Midbrain (tissue), 1 donor: ENCODE data around the gene PRRX1.

Source experiments
- DNase-seq: peaks from one replicate; lab custom pipeline; 2025; lab: John Stamatoyannopoulos, UW

PRRX1 gene

GRCh38 chr1:170721621-170722020, 57.7 kb downstream of the PRRX1 start:
- no peak for DNase-seq

- DNase-seq: no peak
Observed at GRCh38 chr1:170723518-170723917, 59.6 kb downstream of the PRRX1 start.

DNA sequence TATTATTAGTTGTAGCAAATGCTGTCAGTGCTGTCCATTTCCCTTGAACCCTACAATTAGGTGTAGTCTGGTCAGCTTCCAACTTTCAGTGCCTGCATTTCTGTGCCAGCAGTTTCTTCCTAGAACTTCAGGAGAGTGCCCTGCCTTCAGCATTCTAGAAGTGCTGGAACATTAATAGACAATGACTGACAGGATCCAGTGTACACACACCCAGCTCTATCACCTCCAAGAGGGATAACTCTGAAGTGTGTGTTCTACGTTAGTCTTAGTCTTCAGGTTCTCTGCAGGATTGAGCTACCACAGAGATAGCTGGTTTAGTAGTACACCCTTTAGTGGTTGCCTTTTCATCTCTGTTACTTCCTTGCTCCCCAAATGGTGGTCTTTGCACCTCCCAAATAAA, 61.4 kb downstream of the PRRX1 start:
- no peak for DNase-seq

DNA sequence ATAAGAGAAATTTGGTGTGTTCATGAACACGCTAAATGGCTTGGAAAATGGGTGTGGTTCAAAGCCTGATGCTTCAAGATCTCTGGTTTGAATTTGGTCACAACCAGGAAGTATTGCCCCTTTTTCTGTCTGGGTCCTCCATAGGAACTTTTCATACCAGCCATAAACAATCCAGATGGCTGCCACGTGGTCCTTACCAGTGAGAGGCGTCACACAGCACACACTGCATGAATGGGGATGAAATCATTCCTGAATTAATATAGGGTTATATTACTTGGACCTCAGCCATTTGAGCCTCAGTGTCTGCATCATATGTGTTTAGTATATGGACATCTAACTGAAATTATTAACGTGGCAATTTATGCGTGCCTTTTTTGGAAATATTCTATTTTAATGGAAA, 64.0 kb downstream of the PRRX1 start:
- DNase-seq: no peak

DNA sequence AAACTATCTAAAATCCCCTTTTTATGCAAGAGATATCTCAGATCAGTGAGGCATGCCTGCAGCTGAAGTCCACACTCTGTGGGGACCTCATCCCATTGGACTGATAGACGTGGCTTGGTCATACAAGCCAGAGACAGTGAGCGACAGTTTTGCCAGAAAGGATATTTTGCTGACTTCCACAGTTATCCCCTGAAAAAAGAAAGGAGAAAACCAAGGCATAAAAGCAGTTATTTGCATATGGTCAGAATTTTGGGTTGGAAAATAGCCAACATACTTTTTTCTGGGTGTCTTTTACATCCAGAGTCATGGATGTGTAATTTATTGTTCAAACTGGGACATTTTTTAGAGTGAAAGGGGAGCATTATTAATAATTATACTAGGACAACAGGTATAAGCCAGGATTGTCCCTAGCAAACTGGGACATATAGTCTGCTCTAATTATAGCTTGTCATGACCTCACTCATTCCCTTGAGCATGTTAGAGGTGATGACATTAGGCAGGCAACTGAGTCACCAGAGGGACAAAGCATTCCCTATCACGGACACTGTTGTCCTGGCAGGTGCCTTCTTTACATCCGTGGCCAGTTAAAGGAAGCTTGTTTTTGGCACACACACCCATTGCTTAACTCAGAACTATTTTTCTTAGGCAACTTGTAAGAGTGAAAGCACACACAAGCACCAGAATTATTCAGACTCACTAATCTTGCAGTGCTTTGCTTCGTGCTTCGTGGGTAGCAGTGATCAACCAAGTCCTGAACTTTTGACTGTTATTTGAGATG, 65.5 kb downstream of the PRRX1 start:
- no peak for DNase-seq

- no peak for DNase-seq
Observed at GRCh38 chr1:170730014-170730413, 66.1 kb downstream of the PRRX1 start.

DNA sequence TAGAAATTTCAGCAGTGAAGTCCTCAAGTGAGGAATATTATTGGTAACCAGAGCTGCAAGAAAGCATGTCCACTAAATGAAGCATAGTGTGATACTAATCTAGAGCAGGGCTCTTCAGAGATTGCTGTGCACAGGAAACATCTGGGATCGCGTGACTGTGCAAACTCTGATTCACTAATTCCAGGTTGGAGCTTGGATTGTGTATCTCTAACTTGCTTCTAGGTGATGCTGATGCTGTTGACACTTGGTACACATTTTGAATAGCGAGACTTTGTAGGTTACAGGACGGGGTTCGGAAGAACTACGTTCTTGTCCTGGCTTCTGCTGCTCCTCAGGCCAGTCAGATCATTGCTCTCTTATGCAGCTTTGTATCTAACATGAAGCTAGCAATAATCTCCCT, 66.5 kb downstream of the PRRX1 start:
- DNase-seq: no peak

DNA sequence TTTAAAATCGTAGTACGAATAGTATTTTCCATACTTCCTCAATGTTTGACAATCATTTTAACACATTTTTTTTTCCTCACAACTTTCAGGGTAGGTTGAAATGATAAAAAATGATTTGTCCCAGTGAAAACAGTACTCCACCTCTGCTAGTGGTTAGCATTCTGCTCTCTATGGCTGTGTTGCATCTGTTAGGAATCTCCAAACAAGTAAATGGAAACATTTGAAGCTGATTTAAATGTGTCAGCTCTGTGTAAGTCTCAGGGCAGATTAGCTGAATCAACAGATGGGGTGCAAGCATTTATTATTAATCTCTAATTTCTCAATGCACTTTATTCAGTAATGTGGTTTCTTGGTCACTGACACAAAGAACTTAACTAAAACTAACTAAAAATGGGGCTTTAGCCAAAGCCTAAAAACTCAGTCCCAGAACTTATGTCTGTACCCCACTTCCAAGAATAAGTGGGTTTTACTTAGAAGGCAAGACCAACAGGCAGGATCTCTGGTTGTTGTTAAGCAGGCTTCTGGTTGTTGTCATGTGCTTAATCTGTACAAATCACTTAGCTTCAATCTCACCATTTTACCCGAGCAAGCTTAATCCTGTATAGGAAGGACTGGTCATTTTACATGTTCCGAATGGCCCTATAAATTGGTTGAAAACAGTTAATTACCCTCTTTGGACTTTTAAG, 67.8 kb downstream of the PRRX1 start:
- DNase-seq: no peak

DNA sequence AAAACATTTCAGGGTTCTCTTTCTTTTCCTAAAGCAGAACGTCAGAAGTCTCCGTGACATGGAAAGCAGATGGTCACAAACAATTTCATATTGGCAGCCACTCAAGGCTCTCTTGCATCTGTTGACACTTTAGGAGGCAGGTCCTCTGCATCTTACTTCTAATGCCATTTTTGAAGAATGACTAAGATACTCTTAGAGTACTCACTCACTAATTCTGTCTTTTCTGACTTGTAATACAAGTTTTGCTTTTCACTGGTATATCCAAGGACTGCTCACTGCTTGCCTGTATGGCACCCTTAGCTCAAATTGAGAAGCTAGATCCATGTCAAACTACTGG, 68.3 kb downstream of the PRRX1 start:
- DNase-seq: no peak

DNA sequence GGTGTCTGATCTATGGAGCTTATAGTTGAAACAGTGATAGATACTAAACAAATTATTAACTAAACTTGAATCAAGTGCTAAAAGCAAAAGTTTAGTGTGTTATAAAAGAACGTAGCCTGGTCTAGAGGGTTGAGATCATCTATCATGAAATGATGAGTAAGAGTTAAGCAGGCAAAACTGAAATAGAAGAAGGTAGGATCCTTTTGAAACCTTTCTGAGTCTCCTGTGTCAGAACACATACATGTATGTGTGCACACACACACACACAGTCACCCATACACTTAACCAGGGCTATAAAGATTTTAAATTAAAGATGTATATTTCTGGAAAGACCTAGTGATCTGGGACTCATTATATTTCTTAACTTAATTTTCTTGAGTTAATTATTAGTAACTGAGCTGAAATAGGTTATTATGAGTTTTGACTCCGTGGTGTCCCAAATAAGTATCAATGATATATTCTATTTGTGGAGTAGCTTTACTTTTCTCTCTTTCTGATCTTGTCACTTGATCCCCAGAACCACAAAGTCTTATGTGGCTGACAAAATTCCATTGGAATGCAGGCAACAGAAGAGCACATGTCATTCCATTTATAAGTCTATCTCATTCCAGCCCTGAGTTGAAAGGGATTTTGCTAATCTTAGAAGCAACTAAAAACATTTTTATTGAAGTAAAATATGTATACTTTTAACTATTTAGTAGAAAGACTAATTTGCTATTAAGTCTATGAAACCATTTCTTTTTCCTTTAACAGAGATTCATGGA, 70.7 kb downstream of the PRRX1 start:
- no peak for DNase-seq

GRCh38 chr1:170735366-170736263, 71.7 kb downstream of the PRRX1 start:
- DNase-seq: no peak

DNA sequence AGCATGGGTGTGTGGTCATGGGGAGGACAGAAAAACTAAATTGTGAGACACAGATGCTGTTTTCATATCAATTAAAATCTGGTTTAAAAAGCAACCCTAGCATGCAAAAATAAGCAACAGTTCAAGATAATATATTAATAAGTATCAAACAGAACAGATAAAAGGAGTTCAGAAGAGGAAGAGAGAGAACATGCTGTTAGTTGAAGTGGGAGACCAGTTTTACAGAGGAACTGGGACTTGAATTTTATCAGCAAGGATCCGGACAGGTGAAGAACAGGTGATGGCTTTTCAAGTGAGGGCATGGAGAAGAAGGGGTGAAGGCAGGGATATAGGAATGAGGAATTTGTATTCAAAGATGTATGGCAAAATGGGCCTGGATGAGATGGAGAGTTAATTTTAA, 75.9 kb downstream of the PRRX1 start:
- no peak for DNase-seq

DNA sequence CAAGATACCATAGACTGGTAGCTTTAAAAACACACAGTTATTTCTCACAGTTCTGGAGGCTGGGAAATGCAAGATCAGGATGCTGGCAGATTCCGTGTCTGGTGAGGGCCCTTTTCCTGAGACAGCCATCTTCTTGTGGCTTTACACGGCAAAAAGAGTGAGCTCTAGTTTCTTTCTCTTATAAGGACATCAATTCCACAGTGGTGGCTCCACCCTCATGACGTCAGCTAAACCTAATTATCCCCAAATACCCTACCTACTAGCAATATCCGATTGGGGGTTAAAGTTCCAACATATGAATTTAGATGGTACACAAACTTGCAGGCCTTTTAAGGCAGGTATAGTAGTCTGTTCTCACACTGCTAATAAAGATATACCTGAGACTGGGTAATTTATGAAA, 77.7 kb downstream of the PRRX1 start:
- DNase-seq: no peak

DNA sequence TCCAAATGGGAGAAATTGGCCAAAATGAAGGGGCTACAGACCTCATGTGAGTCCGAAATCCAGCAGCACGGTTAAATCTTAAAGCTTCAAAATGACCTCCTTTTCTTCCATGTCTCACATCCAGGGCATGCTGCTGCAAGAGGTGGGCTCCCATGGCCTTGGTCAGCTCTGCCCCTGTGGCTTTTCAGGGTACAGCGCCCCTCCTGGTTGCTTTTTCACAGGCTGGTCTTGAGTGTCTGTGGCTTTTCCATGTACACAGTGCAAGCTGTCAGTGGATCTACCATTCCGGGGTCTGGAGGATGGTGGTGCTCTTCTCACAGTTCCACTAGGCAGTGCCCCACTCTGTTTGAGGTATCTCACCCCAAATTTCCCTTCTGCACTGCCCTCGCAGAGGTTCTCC, 78.7 kb downstream of the PRRX1 start:
- DNase-seq: no peak

DNA sequence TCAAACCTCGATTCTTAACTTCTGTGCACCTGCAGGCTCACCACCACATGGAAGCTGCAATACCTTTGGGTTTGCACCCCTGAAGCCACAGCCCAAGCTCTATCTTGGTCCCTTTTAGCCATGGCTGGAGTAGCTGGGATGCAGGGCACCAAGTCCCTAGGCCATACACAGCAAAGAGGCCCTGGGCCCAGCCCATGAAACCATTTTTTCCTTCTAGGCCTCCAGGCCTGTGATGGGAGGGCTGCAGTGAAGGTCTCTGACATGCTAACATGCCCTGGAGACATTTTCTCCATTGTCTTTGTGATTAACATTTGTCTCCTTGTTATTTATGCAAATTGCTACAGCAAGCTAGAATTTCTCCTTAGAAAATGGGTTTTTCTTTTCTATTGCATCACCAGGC, 79.2 kb downstream of the PRRX1 start:
- DNase-seq: no peak

GRCh38 chr1:170749549-170749948, 85.6 kb downstream of the PRRX1 start:
- no peak for DNase-seq

- DNase-seq: no peak
Observed at GRCh38 chr1:170749959-170750358, 86.0 kb downstream of the PRRX1 start.

- DNase-seq: no peak
Observed at GRCh38 chr1:170755795-170756194, 91.9 kb downstream of the PRRX1 start.

GRCh38 chr1:170758992-170759391, 95.1 kb downstream of the PRRX1 start:
- DNase-seq: no peak

DNA sequence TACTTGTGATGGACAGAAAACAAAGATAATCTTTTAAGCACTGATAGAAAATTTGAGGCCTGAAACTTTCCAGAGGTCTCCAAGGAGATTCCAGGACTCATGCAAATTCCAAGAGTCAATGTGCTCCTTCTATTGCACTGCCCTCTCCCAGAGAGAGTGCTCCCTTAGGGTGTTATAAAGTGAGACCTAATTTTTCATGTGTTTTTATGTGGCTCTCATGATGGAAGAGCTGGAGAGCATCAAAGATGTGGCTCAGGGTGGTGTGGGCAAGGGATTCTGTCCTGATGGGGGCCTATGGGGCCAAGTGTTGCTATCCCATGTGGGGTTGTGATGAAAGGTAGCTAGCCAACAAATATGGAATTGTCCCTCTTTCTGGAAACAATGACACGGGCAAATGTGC, 101.3 kb downstream of the PRRX1 start:
- no peak for DNase-seq

DNA sequence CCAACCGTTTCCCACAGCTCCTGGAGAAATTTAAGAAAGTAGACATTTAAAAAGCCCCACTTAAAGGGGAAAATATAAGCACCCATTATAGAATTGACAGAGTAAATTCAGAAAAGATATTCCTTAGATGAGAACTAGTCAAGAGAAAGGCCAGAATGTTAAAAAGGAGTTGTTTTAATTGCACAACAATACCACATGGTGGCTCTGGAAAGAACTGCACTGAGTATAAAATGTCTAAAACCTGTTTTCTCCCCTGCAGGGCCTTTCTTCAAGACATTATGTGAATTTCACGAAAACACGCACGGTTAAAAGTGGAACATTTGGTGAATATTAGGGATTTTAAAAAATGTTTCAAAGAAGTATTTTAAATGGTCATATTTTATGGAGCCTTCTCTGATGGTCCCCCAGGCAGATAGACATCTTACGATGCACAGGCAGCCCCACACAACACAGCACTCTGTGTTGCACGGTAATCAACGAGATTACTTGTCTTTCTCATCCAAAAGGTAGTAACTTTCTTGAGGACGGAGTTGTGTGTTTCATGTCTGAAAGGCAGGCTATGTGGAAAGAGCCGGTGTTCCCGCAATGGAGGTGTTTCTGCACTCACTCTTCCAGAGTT, 101.9 kb downstream of the PRRX1 start:
- DNase-seq: peak; percentile 21

- DNase-seq: no peak
Observed at GRCh38 chr1:170768929-170769328, 105.0 kb downstream of the PRRX1 start.
